Esophagus muscularis mucosa (tissue), 4 donors: ENCODE measurements around the gene MAP4K4. TPM values are rescaled to one million over a fixed set of nuclear protein-coding genes. Genes with fewer than 3 reads are reported as not detected.

ENCODE experiments used
- DNase-seq: peaks from one replicate; pipeline ENCODE4 v3.0.0-alpha.2; 2017; ENCODE audit errors: extremely low spot score
- H3K27ac ChIP-seq, 4 donors: fragments of 200-600 bp; sonication (generic); replicated peaks in 1 of 4; 1 replicate in 3 of 4; 2 replicates in 1 of 4; pipeline ENCODE4 v1.5.1; 2016 to 2019; ENCODE audit warnings: mild to moderate bottlenecking in 1 of 4
- H3K27me3 ChIP-seq, 4 donors: fragments of 200-600 bp; sonication (generic); one replicate each; pipeline versions ENCODE4 v1.5.1 to v1.6.0; 2016 to 2019
- H3K36me3 ChIP-seq, 4 donors: fragments of 200-600 bp; sonication (generic); one replicate each; pipeline ENCODE4 v1.5.1; 2016 to 2019
- H3K4me1 ChIP-seq, 4 donors: fragments of 200-600 bp; sonication (generic); one replicate each; pipeline ENCODE4 v1.5.1; 2016 to 2019
- H3K4me3 ChIP-seq, 4 donors: fragments of 200-600 bp; sonication (generic); 1 replicate in 2 of 4; 2 replicates in 2 of 4; pipeline ENCODE4 v1.5.1; 2016 to 2019; ENCODE audit warnings: mild to moderate bottlenecking in 4 of 4, moderate library complexity in 1 of 4
- H3K9me3 ChIP-seq, 4 donors: fragments of 200-600 bp; sonication (generic); 1 replicate in 3 of 4; 2 replicates in 1 of 4; pipeline ENCODE4 v1.5.1; 2016 to 2019
- EP300 ChIP-seq: sonication (generic); formaldehyde crosslinking; IDR thresholded peaks from one replicate; pipeline ENCODE4 v1.6.1; 2017; ENCODE audit warnings: antibody characterized with exemption
- POLR2A ChIP-seq: fragments of 450-650 bp; IDR thresholded peaks from one replicate; pipeline ENCODE4 v1.6.1; 2017; ENCODE audit warnings: antibody characterized with exemption, moderate library complexity, mild to moderate bottlenecking, low read depth
- POLR2AphosphoS5 ChIP-seq, 2 donors: sonication (generic); formaldehyde crosslinking; IDR thresholded peaks; one replicate each; pipeline ENCODE4 v1.6.1; 2017; ENCODE audit warnings: antibody characterized with exemption in 2 of 2
- WGBS: methylation state at CpG from one replicate; pipeline ENCODE4 v1.1.5; 2018; 5-methylcytosine and 5-hydroxymethylcytosine counted together
- intact Hi-C: fragments of 100-400 bp; cut with DNase I; formaldehyde crosslinking; loops from one replicate; pipeline ENCODE4 v1.15.1; 2023
- total RNA-seq, 4 donors: library from RNA; depleted of rRNA; stranded (reverse); fragments of >200 nt; gene quantifications; one replicate each; pipeline versions ENCODE4 v1.1.0 to v1.2.1, GENCODE V29; 2016
- TF ChIP-seq, protein P1 (sequence below), 3 experiments: fragments of 200-600 bp in 2 of 3; fragments of 450-650 bp in 1 of 3; sonication (generic) in 2 of 3; IDR thresholded peaks; one replicate each; pipeline ENCODE4 v1.5.1; 2017 to 2019; ENCODE audit warnings: antibody characterized with exemption in 3 of 3, mild to moderate bottlenecking in 2 of 3, moderate library complexity in 1 of 3

Gene MAP4K4
- total RNA-seq, 4 donors from 2014 or later: 37.8 to 59.0 (median 51.7) TPM

GRCh38 chr2:101733257-101733993 is 35.9 kb downstream of the MAP4K4 start:
- Histone ChIP-seq H3K9me3 (no peaks in the 10 kb centered on the region), H3K4me3 (no peak overlapping the region), H3K4me1 (peaks cover 65 to 95% (median 82%) of the 10 kb centered on the region in 4 donors), H3K27ac (peak overlapping the region in 2 of 4 donors; percentile 18 to 28), H3K27me3 (no peaks in the 10 kb centered on the region), H3K36me3 (no peaks in the 10 kb centered on the region)
- intact Hi-C loops: no loop called here
- TF ChIP-seq POLR2A (no peak), POLR2AphosphoS5 (IDR thresholded peaks at IDR 0.05) (no peak), EP300 (no peak)
- TF ChIP-seq, protein P1, sequence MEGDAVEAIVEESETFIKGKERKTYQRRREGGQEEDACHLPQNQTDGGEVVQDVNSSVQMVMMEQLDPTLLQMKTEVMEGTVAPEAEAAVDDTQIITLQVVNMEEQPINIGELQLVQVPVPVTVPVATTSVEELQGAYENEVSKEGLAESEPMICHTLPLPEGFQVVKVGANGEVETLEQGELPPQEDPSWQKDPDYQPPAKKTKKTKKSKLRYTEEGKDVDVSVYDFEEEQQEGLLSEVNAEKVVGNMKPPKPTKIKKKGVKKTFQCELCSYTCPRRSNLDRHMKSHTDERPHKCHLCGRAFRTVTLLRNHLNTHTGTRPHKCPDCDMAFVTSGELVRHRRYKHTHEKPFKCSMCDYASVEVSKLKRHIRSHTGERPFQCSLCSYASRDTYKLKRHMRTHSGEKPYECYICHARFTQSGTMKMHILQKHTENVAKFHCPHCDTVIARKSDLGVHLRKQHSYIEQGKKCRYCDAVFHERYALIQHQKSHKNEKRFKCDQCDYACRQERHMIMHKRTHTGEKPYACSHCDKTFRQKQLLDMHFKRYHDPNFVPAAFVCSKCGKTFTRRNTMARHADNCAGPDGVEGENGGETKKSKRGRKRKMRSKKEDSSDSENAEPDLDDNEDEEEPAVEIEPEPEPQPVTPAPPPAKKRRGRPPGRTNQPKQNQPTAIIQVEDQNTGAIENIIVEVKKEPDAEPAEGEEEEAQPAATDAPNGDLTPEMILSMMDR (IDR thresholded peaks at IDR 0.05): no peak
- WGBS: 72% methylated on average over 4 of the region's 4 CpGs
- peak; percentile 39 for DNase-seq

DNA sequence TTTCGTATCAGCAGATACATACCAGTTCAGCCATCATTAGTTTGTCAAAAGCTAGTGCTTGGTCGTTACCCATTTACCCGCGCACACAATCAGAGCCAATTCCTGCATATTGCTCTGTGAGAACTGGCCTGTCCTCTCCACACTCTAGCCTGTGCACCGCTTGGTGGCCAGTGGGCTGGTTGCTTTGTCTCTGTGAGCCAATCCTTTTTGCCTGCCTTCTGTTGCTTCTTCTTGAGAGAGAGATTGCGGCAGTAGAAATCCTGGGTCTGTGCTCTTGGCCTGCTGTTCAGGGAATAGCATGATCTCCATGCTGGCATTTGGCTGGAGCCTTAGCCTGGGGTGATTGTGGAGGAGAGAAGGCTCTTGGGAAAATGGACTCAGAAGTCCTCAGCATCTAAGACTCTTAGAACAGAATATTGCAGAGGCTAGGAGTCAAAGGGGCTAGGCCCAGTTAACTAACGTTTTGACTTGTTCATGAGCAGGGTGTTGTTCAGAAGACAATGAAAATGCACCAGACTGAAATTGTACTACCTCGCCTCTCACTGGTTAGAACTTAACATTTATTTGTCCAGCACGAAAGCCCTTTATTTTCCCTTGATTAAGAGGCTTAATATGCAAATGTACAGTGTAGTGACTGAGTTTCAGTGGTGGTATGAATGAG is 37.1 kb downstream of the MAP4K4 start:
- peaks cover 70 to 84% (median 75%) of the 10 kb centered on the region in 4 donors for H3K4me1 ChIP-seq
- no peaks in the 10 kb centered on the region for H3K27me3 ChIP-seq
- DNase-seq: peak; percentile 85
- H3K4me3 ChIP-seq: no peak overlapping the region
- TF ChIP-seq, protein P1 (IDR thresholded peaks at IDR 0.05): no peak
- TF ChIP-seq POLR2A (no peak), POLR2AphosphoS5 (IDR thresholded peaks at IDR 0.05) (no peak), EP300 (no peak)
- intact Hi-C loops: no loop called here
- no peaks in the 10 kb centered on the region for H3K9me3 ChIP-seq
- no peaks in the 10 kb centered on the region for H3K36me3 ChIP-seq
- WGBS: 83% methylated on average over 9 of the region's 9 CpGs
- H3K27ac ChIP-seq: peak overlapping the region in 1 of 4 donors; percentile 71

DNA sequence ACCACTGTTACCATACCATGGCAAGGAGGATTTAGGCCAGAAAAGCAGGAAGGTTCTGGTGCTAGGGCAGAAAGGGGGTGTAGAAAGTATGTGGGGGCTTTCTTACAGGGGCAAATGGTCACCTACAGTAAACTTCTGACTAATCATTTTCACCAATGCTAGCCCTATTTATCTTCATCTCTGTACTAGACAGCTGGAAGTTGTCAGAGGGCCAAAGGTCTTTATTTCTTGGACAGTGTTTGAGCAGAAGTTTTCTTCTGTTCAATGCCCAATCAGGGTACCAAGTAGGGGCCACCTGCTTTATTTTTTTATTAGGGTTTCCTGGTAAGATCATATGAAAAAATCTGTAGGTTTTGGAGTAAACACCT is 37.6 kb downstream of the MAP4K4 start:
- H3K27me3 ChIP-seq: no peaks in the 10 kb centered on the region
- H3K27ac ChIP-seq: peak overlapping the region in 1 of 4 donors; percentile 71
- DNase-seq: peak; percentile 42
- H3K4me1 ChIP-seq: peaks cover 70 to 79% (median 73%) of the 10 kb centered on the region in 4 donors
- no peak for TF ChIP-seq POLR2A
- no peak for TF ChIP-seq EP300
- TF ChIP-seq POLR2AphosphoS5 (IDR thresholded peaks at IDR 0.05): no peak
- TF ChIP-seq, protein P1 (IDR thresholded peaks at IDR 0.05): no peak
- H3K36me3 ChIP-seq: no peaks in the 10 kb centered on the region
- no peak overlapping the region for H3K4me3 ChIP-seq
- intact Hi-C loops: no loop called here
- H3K9me3 ChIP-seq: no peaks in the 10 kb centered on the region

- intact Hi-C loops: no loop called here
- Histone ChIP-seq H3K4me3 (no peak overlapping the region), H3K27me3 (no peaks in the 10 kb centered on the region), H3K4me1 (peaks cover 76 to 80% (median 78%) of the 10 kb centered on the region in 4 donors), H3K9me3 (no peaks in the 10 kb centered on the region), H3K36me3 (no peaks in the 10 kb centered on the region), H3K27ac (peak overlapping the region in 3 of 4 donors; percentile 44 to 71 (median 45))
- peak; percentile 89 for DNase-seq
- WGBS: 55% methylated on average over 3 of the region's 3 CpGs
- TF ChIP-seq POLR2AphosphoS5 (IDR thresholded peaks at IDR 0.05) (no peak), POLR2A (no peak), EP300 (no peak)
- TF ChIP-seq, protein P1 (IDR thresholded peaks at IDR 0.05): no peak
These were observed 38.7 kb downstream of the MAP4K4 start for GRCh38 chr2:101736233-101736632.
